ENCODE data around the gene ULK1. TPM values are rescaled to one million over a fixed set of nuclear protein-coding genes. Genes with fewer than 3 reads are reported as not detected.
"Not testable (repeated sequence)": the region's sequence is repeated elsewhere in the genome, so short reads cannot be mapped to it uniquely, and the experiment has no call there.

ULK1 gene
- total RNA-seq, 1 donor from 2014 or later: 56.1 TPM

DNA sequence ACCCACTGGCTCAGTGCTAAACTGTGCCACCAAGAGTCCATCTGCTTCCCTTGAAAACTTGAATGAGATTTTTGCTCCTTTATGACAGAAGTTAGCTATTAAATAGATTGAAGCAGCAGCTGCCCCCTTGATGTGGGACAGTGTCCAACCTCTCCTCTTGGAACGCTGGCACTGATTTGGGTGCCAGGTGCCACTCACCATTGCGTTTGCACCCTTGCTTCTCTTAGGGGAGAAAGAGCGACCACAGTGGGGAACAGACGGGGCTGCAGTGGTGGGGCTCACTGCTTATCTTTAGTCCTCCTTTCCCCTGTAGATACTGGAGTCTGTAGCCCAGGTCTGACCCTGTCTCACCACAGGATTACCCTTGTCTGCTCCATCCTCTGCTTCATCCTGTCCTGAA lies 64.7 kb downstream of the ULK1 start:
- H3K27me3 Mint-ChIP-seq (ENCODE audit: low read depth): no peaks in the 10 kb centered on the region
- no peak for DNase-seq (ENCODE audit: low spot score)
- peaks cover 7% of the 10 kb centered on the region for H3K36me3 Mint-ChIP-seq (ENCODE audit: low read depth)
- no peak overlapping the region for H3K4me3 Mint-ChIP-seq (ENCODE audit: unreplicated experiment)
- H3K27ac Mint-ChIP-seq (ENCODE audit: unreplicated experiment): no peak overlapping the region
- TF ChIP-seq CTCF (IDR thresholded peaks at IDR 0.05): no peak
- H3K9me3 Mint-ChIP-seq (ENCODE audit: low read depth): no peaks in the 10 kb centered on the region
- peaks cover 33% of the 10 kb centered on the region for H3K4me1 Mint-ChIP-seq (ENCODE audit: low read depth)

- Mint-ChIP-seq H3K27ac (ENCODE audit: unreplicated experiment) (peak overlapping the region; percentile 65), H3K4me1 (ENCODE audit: low read depth) (peaks cover 36% of the 10 kb centered on the region), H3K36me3 (ENCODE audit: low read depth) (peaks cover 7% of the 10 kb centered on the region), H3K9me3 (ENCODE audit: low read depth) (no peaks in the 10 kb centered on the region), H3K4me3 (ENCODE audit: unreplicated experiment) (no peak overlapping the region), H3K27me3 (ENCODE audit: low read depth) (no peaks in the 10 kb centered on the region)
- DNase-seq (ENCODE audit: low spot score): no peak
- TF ChIP-seq CTCF (IDR thresholded peaks at IDR 0.05): no peak
Observed at GRCh38 chr12:131959641-131960589, 65.5 kb downstream of the ULK1 start.

- peaks cover 40% of the 10 kb centered on the region for H3K4me1 Mint-ChIP-seq (ENCODE audit: low read depth)
- not testable (repeated sequence) for DNase-seq (ENCODE audit: low spot score); H3K9me3 Mint-ChIP-seq (ENCODE audit: low read depth); H3K27ac Mint-ChIP-seq (ENCODE audit: unreplicated experiment); H3K36me3 Mint-ChIP-seq (ENCODE audit: low read depth); H3K27me3 Mint-ChIP-seq (ENCODE audit: low read depth); H3K4me3 Mint-ChIP-seq (ENCODE audit: unreplicated experiment)
Observed at GRCh38 chr12:131960590-131961325, 66.3 kb downstream of the ULK1 start.

DNA sequence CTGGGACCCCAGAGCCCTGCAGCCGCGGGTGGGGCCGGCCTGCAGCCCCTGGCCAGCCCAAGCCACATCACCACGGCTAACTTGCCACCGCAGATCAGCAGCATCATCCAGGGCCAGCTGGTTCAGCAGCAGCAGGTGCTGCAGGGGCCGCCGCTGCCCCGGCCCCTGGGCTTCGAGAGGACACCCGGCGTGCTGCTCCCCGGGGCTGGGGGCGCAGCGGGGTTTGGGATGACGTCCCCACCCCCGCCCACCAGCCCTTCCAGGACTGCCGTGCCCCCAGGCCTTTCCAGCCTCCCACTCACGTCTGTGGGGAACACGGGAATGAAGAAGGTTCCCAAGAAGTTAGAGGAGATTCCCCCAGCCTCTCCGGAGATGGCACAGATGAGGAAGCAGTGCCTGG lies 66.9 kb downstream of the ULK1 start:
- not testable (repeated sequence) for H3K4me3 Mint-ChIP-seq (ENCODE audit: unreplicated experiment); H3K27me3 Mint-ChIP-seq (ENCODE audit: low read depth); H3K36me3 Mint-ChIP-seq (ENCODE audit: low read depth); DNase-seq (ENCODE audit: low spot score); H3K27ac Mint-ChIP-seq (ENCODE audit: unreplicated experiment); H3K9me3 Mint-ChIP-seq (ENCODE audit: low read depth)
- peaks cover 38% of the 10 kb centered on the region for H3K4me1 Mint-ChIP-seq (ENCODE audit: low read depth)

- no peak for DNase-seq (ENCODE audit: low spot score)
- H3K36me3 Mint-ChIP-seq (ENCODE audit: low read depth): peaks cover 7% of the 10 kb centered on the region
Observed at GRCh38 chr12:131962069-131962468, 67.6 kb downstream of the ULK1 start.

More at GRCh38 chr12:131962069-131962468, 67.6 kb downstream of the ULK1 start:
- Mint-ChIP-seq H3K27me3 (ENCODE audit: low read depth) (no peaks in the 10 kb centered on the region), H3K4me1 (ENCODE audit: low read depth) (peaks cover 34% of the 10 kb centered on the region), H3K27ac (ENCODE audit: unreplicated experiment) (no peak overlapping the region), H3K4me3 (ENCODE audit: unreplicated experiment) (no peak overlapping the region), H3K9me3 (ENCODE audit: low read depth) (no peaks in the 10 kb centered on the region)
- no peak for TF ChIP-seq CTCF (IDR thresholded peaks at IDR 0.05)
